HepG2 (cell line): ENCODE measurements around the gene ATG16L2. TPM values are rescaled to one million over a fixed set of nuclear protein-coding genes. Genes with fewer than 3 reads are reported as not detected.
A peak's percentile ranks its signal among the peaks of the same experiment; 100 is the strongest.

ENCODE experiments used
- ARID5B ChIP-seq: IDR thresholded peaks from 2 replicates; pipeline ENCODE4 v1.4.0; 2020; ENCODE audit warnings: mild to moderate bottlenecking, missing genetic modification reagents
- ATF5 ChIP-seq: sonication (generic); formaldehyde crosslinking; IDR thresholded peaks from 2 replicates; pipeline ENCODE4 v1.4.0; 2020; ENCODE audit warnings: mild to moderate bottlenecking, low read depth, missing genetic modification reagents
- GATAD1 ChIP-seq: IDR thresholded peaks from 2 replicates; pipeline ENCODE4 v1.6.1; 2016; ENCODE audit warnings: missing genetic modification reagents, missing compliant biosample characterization
- HMGXB4 ChIP-seq, 2 experiments: sonication (generic) in 1 of 2; formaldehyde crosslinking in 1 of 2; IDR thresholded peaks; 2 replicates each; pipeline versions ENCODE4 v1.4.0 to v1.6.1; 2018 to 2020; ENCODE audit warnings: missing genetic modification reagents in 2 of 2, borderline replicate concordance in 1 of 2, low read depth in 1 of 2, mild to moderate bottlenecking in 1 of 2, missing biosample characterization in 1 of 2
- JDP2 ChIP-seq: sonication (generic); formaldehyde crosslinking; IDR thresholded peaks from 2 replicates; pipeline ENCODE4 v1.8.1; 2022; ENCODE audit warnings: missing genetic modification reagents, borderline replicate concordance
- MTA1 ChIP-seq: sonication (generic); formaldehyde crosslinking; IDR thresholded peaks from 2 replicates; pipeline ENCODE4 v1.4.0; 2020; ENCODE audit warnings: missing genetic modification reagents, mild to moderate bottlenecking, borderline replicate concordance
- MTF1 ChIP-seq: sonication (generic); formaldehyde crosslinking; IDR thresholded peaks from 2 replicates; pipeline ENCODE4 v1.5.0; 2020; ENCODE audit warnings: missing genetic modification reagents
- SNAPC4 ChIP-seq: sonication (generic); formaldehyde crosslinking; IDR thresholded peaks from 2 replicates; pipeline ENCODE4 v1.4.0; 2020; ENCODE audit warnings: mild to moderate bottlenecking, missing genetic modification reagents
- TARDBP ChIP-seq: sonication (generic); formaldehyde crosslinking; IDR thresholded peaks from 2 replicates; pipeline ENCODE4 v1.8.0; 2022; ENCODE audit warnings: mild to moderate bottlenecking, missing genetic modification reagents
- TOPORS ChIP-seq: sonication (generic); formaldehyde crosslinking; IDR thresholded peaks from 2 replicates; pipeline ENCODE4 v1.8.0; 2023; ENCODE audit warnings: mild to moderate bottlenecking, missing genetic modification reagents
- ZBTB37 ChIP-seq: sonication (generic); formaldehyde crosslinking; IDR thresholded peaks from 2 replicates; pipeline ENCODE4 v1.4.0; 2020; ENCODE audit warnings: mild to moderate bottlenecking, missing genetic modification reagents
- ZNF441 ChIP-seq: sonication (generic); formaldehyde crosslinking; IDR thresholded peaks from 2 replicates; pipeline ENCODE4 v1.7.0; 2021; ENCODE audit warnings: missing genetic modification reagents, borderline replicate concordance
- ZNF776 ChIP-seq: sonication (generic); formaldehyde crosslinking; IDR thresholded peaks from 2 replicates; pipeline ENCODE4 v1.4.0; 2020; ENCODE audit warnings: mild to moderate bottlenecking, missing genetic modification reagents
- polyA plus RNA-seq, 8 experiments: library from polyadenylated mRNA; depleted of rRNA in 3 of 8; stranded (reverse) in 7 of 8; unstranded in 1 of 8; fragments of >200 nt; fragmentation: Illumina TruSeq in 4 of 8; extraction: Trizol in 4 of 8; gene quantifications; 2 replicates each; pipeline versions ENCODE4 v1.2.1 to v1.2.3, GENCODE V29; 2011 to 2016; ENCODE audit warnings: low read depth in 4 of 8, missing spikeins in 1 of 8, mixed read lengths in 1 of 8; ENCODE audit not compliant: insufficient read depth in 1 of 8
- total RNA-seq, 5 experiments: library from RNA; depleted of rRNA; stranded (reverse); fragments of >200 nt; fragmentation: Illumina TruSeq; extraction: Trizol; gene quantifications; 2 replicates each; pipeline ENCODE4 v1.2.3, GENCODE V29; 2016; ENCODE audit warnings: low read depth in 1 of 5

Gene ATG16L2
- total and polyA plus RNA-seq, 2 of the 13 experiments (the other 11 are each of a cell fraction or from before 2014, with no cell fraction given): 6.2 to 14.8 TPM

GRCh38 chr11:72793425-72794367 is 20.5 kb upstream of the ATG16L2 start, which contains the start of gene STARD10 (continued):
- TF ChIP-seq GATAD1 (CRISPR knock-in tag) (peak; percentile 87), TARDBP (CRISPR knock-in tag) (no peak; the same call in none of the 2 replicates), ZNF776 (CRISPR knock-in tag) (no peak), MTF1 (no peak), HMGXB4 (CRISPR knock-in tag; IDR thresholded peaks at IDR 0.05; ENCODE audit: borderline replicate concordance in 1 of 2, low read depth in 1 of 2) (peak; percentile 97), ZBTB37 (CRISPR knock-in tag) (no peak), SNAPC4 (no peak), JDP2 (CRISPR knock-in tag) (no peak), ZNF441 (CRISPR knock-in tag) (peak; percentile 80), ATF5 (CRISPR knock-in tag) (0 out of 2 replicates have a peak, but pooled peaks have one; percentile 1), TOPORS (CRISPR knock-in tag) (no peak), ARID5B (no peak; the same call in 1 of the 2 replicates), MTA1 (CRISPR knock-in tag) (peak; percentile 63; the same call in 1 of the 2 replicates)
